Stimulated activated CD4-positive, alpha-beta T cell treated with anti-CD3 and anti-CD28 coated beads, Interleukin-4, amount 100 ng/mL, for 1 hour (primary cell): ENCODE results near the gene HS3ST5.
A peak's percentile ranks its signal among the peaks of the same experiment; 100 is the strongest.

Source experiments
- DNase-seq: peaks from one replicate; pipeline ENCODE4 v3.0.0-alpha.2; 2020

Gene HS3ST5

DNA sequence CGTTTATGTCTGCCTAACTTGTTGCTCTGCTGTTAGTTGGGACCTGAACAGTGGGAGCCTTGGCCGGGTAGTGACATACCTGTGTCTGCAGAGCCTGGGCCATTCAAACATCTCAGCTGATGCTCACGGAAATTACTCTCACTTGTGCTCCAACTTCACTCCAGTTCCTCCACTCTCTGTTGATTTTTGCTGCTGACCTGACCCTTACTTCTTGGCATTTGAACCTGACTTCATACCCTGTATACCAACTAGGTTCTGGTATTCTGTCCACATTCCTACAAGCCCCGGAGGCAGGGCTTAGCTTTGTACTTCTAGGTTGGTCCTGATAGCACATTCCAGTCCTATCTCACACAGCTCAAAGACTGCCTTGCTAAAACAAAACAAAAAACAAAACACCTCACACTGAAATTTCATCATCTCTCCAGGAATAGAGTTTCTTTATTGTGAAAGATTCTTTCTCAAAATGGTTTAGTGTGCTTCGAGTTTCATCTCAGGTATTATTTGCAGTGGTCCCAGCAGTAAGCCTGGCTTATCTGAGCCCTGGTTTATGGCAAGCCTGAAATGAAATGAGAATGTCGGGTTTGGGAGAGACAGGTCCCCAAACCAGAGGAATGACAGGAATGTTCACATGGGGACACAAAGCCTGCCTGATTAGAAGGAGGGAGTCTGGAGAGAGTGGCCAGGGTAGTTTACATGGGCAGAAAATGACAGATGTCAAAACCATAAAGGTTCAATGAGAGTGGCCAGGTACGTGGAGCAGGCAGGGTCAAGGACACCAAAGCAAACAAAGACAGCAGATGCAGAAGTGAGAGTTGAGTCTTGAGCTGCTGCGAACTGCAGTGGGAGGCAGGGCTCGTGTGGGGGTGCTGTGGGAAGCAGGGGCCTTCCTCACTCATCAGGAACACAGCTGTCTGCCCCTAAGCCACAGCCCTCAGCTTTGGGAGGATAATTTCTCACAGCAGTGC, 197.7 kb downstream of the HS3ST5 start:
- DNase-seq, result no peak

DNA sequence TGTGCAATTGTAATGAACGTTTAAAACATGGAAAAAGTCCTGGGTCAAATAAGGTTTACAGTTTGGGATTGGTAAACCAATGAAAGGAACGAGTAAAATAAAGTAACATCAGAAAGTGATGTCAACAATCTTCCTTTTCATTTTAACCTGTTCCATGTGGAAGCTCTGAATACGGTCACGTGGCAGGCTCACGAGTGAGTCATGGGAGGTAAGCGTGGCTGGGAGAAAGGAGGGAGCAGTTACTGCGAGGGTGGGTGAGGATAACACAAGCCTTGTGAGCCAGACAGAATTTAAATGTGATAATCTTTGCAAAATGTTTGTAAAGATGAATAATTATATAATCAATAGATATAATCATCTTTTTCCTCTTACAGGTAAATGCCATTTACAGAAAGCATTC, 200.6 kb downstream of the HS3ST5 start:
- DNase-seq, result no peak

DNA sequence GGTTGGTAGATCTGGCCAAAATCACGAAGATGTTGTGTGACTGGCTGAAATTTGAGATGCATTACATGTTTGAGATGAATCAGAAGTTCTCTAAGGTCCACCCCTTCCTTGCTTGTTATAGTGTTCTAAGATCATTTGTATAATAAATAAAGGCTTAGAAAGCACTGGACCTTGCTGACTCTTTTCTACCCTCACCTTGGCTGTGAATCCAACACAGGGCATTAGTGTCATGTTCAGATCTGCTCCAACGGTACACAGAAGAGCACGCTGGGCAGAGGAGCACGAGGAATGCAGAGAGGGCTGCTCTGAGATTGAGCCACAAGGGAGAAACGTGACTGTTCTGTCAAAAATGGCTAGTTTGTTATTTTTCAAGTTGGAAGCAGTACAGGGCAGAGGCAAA, 202.4 kb downstream of the HS3ST5 start:
- no peak for DNase-seq

GRCh38 chr6:114138577-114139248, 204.1 kb downstream of the HS3ST5 start:
- DNase-seq, result no peak

DNA sequence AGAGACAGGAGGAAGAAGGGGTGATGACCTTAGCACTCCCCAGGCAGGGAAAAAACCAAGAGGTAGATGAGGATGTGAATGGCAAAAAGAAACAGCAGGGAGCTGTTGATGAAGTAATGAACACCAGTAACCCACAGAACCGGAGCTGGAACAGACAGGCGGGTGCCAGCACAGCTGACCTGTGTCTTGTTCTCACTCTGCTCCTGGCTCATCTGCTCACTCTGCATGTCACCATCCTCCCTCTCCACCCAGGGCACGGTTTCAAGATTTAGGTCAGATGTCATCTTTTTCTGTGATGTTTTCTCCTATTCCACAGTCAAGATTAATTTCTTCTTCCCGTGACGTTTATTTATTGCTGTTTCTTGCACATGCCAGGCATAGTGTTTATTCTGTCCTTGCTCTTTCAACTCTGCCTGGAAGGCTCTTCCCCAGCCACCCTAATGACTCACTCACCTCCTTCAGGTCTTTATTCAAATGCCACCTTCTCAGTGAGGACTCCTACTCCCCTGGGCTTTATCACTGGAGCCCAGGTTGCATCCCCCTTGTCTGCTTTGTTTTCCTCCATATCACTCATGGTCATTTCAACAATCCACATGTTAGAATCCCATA, 207.4 kb downstream of the HS3ST5 start:
- DNase-seq, result no peak

DNA sequence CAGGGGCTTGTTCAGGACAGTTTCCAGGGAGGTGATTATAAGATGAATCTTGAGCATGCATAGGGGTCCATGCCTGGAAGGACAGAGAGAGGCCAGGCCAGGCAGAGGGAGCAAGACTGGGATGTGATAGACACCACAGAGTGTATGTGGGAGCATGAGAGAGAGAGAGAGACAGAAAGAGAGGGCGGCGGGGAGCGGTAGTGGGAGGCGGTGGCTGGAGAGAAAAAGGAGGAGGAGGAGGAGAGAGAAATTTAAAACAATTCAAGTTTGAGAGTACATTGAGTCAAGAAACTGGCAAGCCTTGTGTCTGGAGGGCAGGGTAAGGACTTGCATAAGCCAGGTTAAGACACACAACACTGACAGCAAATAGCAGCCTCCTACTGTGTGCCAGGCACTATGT, 209.0 kb downstream of the HS3ST5 start:
- no peak for DNase-seq

- no peak for DNase-seq
These were observed 210.9 kb downstream of the HS3ST5 start for GRCh38 chr6:114131945-114132344.

DNA sequence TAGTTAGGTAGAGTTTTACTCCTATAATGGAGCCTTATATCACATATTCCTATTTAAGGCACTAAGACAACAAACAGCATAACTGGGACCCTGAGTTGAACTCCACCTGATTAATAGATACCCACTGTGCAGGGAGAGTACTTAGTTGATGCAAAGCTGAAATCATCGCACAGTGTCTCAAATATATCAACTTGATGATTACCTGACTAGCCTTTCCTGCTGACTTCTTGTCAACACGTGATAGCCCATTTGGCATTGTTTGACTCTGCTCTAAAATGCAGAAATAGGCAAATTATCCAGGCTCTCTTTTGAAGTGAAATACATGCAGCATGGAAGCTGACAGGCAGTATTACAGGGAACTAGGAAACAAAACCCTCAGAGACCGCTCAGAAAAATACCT, 217.2 kb downstream of the HS3ST5 start:
- no peak for DNase-seq

GRCh38 chr6:114121913-114122662, 220.7 kb downstream of the HS3ST5 start:
- DNase-seq, result no peak

- DNase-seq, result no peak
These were observed 223.8 kb downstream of the HS3ST5 start for GRCh38 chr6:114119056-114119455.

DNA sequence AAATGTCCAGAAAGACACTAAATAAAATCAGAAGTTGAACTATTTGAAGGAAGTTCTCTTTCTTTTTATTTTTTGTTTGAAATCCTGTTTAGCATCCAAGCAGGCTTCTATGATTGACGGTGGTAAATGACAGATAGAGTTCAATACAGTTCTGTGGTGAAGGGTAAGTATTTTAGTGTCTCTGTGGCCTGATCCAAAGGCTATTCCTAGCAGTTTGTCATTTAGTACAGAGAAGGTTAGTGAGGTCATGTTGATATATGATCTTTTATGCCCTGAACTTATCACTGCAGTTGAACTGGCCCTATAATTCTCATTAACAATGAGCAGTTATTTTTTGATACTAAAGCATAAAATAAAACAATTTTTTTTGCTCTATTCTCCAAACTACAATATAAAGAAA, 227.2 kb downstream of the HS3ST5 start:
- no peak for DNase-seq

GRCh38 chr6:114108119-114109002, 234.5 kb downstream of the HS3ST5 start:
- DNase-seq, result peak; percentile 15

GRCh38 chr6:114106020-114106419, 236.8 kb downstream of the HS3ST5 start:
- no peak for DNase-seq

GRCh38 chr6:114101255-114101654, 241.6 kb downstream of the HS3ST5 start:
- DNase-seq, result no peak

GRCh38 chr6:114100215-114100994, 242.4 kb downstream of the HS3ST5 start:
- no peak for DNase-seq

DNA sequence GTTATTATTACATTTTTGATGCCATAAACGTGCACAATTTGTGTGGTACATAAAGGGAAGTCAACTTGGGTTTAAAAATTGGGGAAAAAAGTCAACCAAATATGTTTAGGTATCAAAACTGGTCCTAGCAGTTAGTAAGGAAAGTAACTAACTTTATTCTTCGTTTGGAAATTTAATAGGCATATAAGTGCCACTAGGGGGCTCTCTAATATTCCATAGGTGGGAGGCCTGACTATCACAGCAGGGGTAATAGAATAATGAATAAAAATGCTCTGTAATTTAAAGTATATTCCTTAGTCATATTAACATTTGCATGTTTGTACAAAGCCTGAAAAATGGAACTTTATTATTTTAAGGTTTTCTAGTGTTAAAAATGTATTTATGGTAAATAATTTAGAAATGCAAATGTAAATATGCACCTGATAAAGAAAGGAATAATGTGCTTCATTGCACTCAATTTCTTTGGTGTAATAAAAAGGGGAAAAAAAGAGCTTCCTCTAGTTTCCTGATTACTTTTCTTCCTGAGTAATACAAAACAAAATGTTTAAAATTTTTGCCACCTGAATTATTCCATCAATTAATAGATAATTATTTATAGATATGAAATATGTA, 246.2 kb downstream of the HS3ST5 start:
- DNase-seq, result no peak

DNA sequence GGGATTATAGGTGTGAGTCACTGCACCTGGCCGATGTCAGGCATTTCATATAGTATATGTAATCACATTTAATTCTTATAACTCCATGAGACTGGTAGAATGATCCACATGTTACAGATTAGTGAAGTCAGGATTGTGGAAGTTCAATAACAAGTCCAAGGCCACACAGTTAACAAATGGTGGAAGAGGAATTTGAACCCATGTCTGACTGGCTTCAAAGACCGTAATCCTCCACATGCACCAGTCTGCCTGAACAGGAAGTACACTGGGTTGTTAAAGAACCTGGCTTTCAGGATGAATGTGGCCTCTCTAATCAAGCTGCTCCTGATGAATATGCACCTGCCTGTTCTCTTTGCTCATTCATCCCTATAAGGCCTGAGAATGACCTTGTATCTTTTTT, 249.9 kb downstream of the HS3ST5 start:
- DNase-seq, result no peak

DNA sequence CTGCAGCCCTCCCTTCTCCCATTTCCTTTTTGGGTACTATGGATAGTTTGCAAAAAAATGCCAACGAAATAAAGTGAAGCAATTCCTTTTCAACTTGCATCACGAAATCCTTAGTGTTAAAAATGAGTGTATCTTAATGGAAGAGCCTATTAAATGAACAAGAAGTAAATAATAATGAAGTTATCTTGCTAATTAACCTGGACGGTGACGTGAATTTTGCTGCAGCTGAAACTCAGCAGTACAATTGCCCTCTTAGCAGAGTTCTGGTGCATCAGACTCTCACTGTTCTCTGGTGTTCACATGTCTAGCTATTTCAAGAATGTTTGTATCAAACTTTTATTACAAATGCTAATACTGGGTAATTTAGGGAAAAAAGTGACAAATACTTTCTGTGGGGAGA, 252.2 kb downstream of the HS3ST5 start:
- DNase-seq, result no peak

DNA sequence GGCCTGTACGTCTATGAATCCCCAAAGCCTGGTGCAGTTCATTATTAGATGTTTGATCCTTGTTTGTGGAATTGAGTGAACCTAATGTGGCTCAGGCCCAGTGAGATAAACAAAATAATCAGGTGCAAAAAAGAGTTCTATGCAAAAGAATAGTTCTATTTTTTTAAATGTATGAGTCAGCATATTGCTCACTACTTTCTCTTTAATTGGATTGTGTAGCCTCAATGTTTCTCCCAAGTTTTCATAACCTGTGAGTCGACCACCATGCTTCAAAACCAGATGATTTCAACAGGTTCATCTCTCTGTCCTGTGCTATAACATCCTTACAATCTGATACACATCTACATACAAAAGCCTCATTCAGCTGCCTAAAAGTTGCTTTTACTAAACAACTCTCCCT, 255.3 kb downstream of the HS3ST5 start:
- no peak for DNase-seq

DNA sequence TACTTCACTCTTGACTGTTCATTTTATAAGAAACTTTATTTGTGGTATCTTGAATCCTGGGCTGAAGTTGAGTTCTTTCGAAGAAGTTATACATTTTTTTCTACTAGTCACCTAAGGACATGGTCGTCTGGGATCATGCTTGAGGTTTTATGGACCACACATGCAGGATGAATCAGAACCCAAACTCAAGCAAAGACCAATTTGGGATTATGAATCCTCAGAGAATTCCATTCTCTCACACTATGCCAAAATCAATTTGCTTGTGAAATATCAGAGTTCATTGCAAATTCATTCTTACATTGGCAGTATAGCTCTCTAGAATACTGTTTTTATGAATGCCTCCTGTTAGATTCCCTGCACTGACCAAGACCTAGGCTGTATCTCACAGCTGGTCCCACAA, 257.6 kb downstream of the HS3ST5 start:
- no peak for DNase-seq
